A673 (cell line): ENCODE results near the gene FXYD2. TPM values are rescaled to one million over a fixed set of nuclear protein-coding genes. Genes with fewer than 3 reads are reported as not detected.

Experiments
- BruUV-seq: library from RNA; stranded (reverse); fragments of 400-500 nt; replicated peaks from 2 replicates; lab custom pipeline; 2021; lab: Mats Ljungman, UMichigan
- CTCF ChIA-PET: fragments of 300-600 bp; sonication (Branson Sonifier 250); formaldehyde crosslinking; loops from one replicate; lab custom pipeline; 2022; ENCODE audit warnings: antibody characterized with exemption; lab: Charles Lee
- POLR2A ChIA-PET: fragments of 300-600 bp; sonication (Branson Sonifier 250); formaldehyde crosslinking; loops from one replicate; lab custom pipeline; 2022; ENCODE audit warnings: antibody characterized with exemption; ENCODE audit not compliant: low non-redundant PET; lab: Charles Lee
- DNase-seq: peaks from one replicate; pipeline ENCODE4 v3.0.0-alpha.2; 2015; ENCODE audit warnings: low spot score
- H3K27ac ChIP-seq: fragments of 200-600 bp; sonication (generic); 2 replicates; pipeline ENCODE4 v1.5.1; 2016; ENCODE audit warnings: mixed run types, low read depth, mild to moderate bottlenecking, mixed read lengths, antibody characterized with exemption, low read length; ENCODE audit not compliant: poor library complexity, severe bottlenecking
- H3K27me3 ChIP-seq: fragments of 200-600 bp; sonication (generic); replicated peaks from 2 replicates; pipeline ENCODE4 v1.6.1; 2017; ENCODE audit warnings: mixed run types, low read depth, mild to moderate bottlenecking, mixed read lengths, antibody characterized with exemption, low read length; ENCODE audit not compliant: insufficient read depth, poor library complexity
- H3K36me3 ChIP-seq: fragments of 200-600 bp; sonication (generic); 2 replicates; pipeline ENCODE4 v1.6.1; 2016; ENCODE audit warnings: mixed run types, mild to moderate bottlenecking, mixed read lengths, antibody characterized with exemption, low read length; ENCODE audit not compliant: insufficient read depth, poor library complexity, severe bottlenecking
- H3K4me1 ChIP-seq: fragments of 200-600 bp; sonication (generic); 2 replicates; pipeline ENCODE4 v1.6.1; 2017; ENCODE audit warnings: mixed run types, mild to moderate bottlenecking, mixed read lengths, antibody characterized with exemption, low read length; ENCODE audit not compliant: insufficient read depth, poor library complexity, severe bottlenecking
- H3K4me3 ChIP-seq: fragments of 200-600 bp; sonication (generic); 2 replicates; pipeline ENCODE4 v1.5.1; 2016; ENCODE audit warnings: low read depth, mixed run types, mild to moderate bottlenecking, mixed read lengths, low read length; ENCODE audit not compliant: poor library complexity, severe bottlenecking
- H3K9me3 ChIP-seq: fragments of 200-600 bp; sonication (generic); 2 replicates; pipeline ENCODE4 v1.6.1; 2016; ENCODE audit warnings: mixed run types, low read depth, mild to moderate bottlenecking, mixed read lengths, antibody characterized with exemption, low read length; ENCODE audit not compliant: poor library complexity, severe bottlenecking
- CTCF ChIP-seq: fragments of 300-800, 200-600 bp; sonication (generic); conservative IDR thresholded peaks from 2 replicates; pipeline ENCODE4 v1.5.1; 2017; ENCODE audit warnings: low read depth, mild to moderate bottlenecking, antibody characterized with exemption, low read length, moderate library complexity, mixed read lengths
- EZH2 ChIP-seq: fragments of 200-600 bp; sonication (generic); IDR thresholded peaks from 2 replicates; pipeline ENCODE4 v1.6.1; 2017; ENCODE audit warnings: borderline replicate concordance, low read depth, mild to moderate bottlenecking, mixed read lengths, antibody characterized with exemption, low read length; ENCODE audit not compliant: poor library complexity, severe bottlenecking
- intact Hi-C: fragments of 100-400 bp; cut with micrococcal nuclease; formaldehyde crosslinking; loops from one replicate; pipeline ENCODE4 v1.10.0; 2022; ENCODE audit not compliant: unreplicated experiment
- total RNA-seq: library from RNA; stranded (reverse); gene quantifications from 2 replicates; pipeline ENCODE4 v1.2.3, GENCODE V29; 2021

FXYD2 gene
- total RNA-seq, 1 experiment from 2014 or later, result not detected

GRCh38 chr11:117790279-117790678 is 34.3 kb downstream of the FXYD2 start:
- H3K4me1 ChIP-seq, result no peaks in the 10 kb centered on the region
- H3K9me3 ChIP-seq, result no peaks in the 10 kb centered on the region
- DNase-seq, result no peak
- no TSS peak for BruUV-seq
- H3K27ac ChIP-seq, result no peak overlapping the region
- H3K27me3 ChIP-seq, result peaks cover 50% of the 10 kb centered on the region
- ChIA-PET POLR2A (no interaction called here), CTCF (no interaction called here)
- no peak overlapping the region for H3K4me3 ChIP-seq
- intact Hi-C loops, result no loop called here
- no peaks in the 10 kb centered on the region for H3K36me3 ChIP-seq
- no peak for TF ChIP-seq EZH2
- TF ChIP-seq CTCF, result no peak

GRCh38 chr11:117789241-117789640 is 35.3 kb downstream of the FXYD2 start:
- DNase-seq, result no peak
- intact Hi-C loops, result no loop called here
- ChIA-PET CTCF (no interaction called here), POLR2A (no interaction called here)
- Histone ChIP-seq H3K27ac (no peak overlapping the region), H3K4me1 (no peaks in the 10 kb centered on the region), H3K36me3 (no peaks in the 10 kb centered on the region), H3K4me3 (no peak overlapping the region), H3K9me3 (no peaks in the 10 kb centered on the region), H3K27me3 (peaks cover 50% of the 10 kb centered on the region)
- BruUV-seq, result no TSS peak
- TF ChIP-seq CTCF (no peak), EZH2 (no peak)

- Histone ChIP-seq H3K36me3 (no peaks in the 10 kb centered on the region), H3K27ac (no peak overlapping the region), H3K27me3 (peaks cover 66% of the 10 kb centered on the region), H3K4me1 (no peaks in the 10 kb centered on the region), H3K9me3 (no peaks in the 10 kb centered on the region), H3K4me3 (no peak overlapping the region)
- ChIA-PET CTCF (no interaction called here), POLR2A (no interaction called here)
- TF ChIP-seq CTCF (no peak), EZH2 (no peak)
- intact Hi-C loops, result no loop called here
- no TSS peak for BruUV-seq
- DNase-seq, result no peak
These were observed 38.2 kb downstream of the FXYD2 start for GRCh38 chr11:117786135-117786870.
